ENCODE data around the gene DMXL1.

DMXL1 gene

DNA sequence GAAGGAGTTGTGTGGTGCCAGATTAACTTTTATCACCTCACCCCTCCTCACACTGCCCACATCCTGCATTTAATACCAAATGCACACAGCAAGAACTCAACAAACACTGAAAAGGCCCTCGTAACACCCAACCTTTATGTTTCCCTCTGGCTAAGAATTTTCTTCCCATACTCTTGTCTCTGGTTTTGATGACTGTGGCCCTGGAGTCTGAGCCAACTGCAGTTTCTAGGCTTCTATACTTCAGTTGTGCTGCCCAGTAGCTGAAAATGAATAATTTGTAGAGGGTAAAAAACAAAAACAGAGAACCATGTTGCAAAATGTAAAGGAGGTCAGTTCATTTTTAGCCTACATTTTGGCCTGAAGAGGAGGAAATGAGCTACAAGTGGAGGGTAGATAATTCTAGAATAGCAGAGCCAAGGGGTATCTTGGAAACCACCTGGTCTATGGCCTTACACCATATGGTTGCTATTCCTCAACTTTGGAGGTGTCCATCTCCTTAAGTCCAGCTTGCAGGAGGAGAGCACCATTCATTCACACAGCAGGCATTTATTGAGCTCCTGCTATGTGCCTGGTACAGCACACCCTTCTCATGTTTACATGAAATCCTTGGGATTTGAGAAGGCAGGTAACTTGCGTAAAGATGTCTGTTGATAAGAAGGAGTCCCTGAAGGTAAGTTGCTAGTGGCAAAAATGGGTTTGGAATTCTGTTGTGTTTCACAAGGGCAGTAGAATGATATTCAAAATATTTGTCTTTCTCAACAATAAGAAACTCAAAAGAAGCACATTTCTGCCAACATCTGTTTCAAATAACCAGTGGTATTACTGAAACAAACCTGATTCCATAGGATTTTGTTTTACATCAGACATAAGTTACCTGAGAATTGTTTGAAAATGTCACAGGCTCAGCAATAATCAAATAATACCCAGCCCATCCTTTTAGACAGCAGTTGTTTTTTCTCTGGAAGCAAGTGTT lies 201.2 kb downstream of the DMXL1 start:
- DNase-seq = no peak

- peak in 1 of 2 donors; percentile 13 for DNase-seq
Observed at GRCh38 chr5:119273391-119273839, 202.5 kb downstream of the DMXL1 start.

DNA sequence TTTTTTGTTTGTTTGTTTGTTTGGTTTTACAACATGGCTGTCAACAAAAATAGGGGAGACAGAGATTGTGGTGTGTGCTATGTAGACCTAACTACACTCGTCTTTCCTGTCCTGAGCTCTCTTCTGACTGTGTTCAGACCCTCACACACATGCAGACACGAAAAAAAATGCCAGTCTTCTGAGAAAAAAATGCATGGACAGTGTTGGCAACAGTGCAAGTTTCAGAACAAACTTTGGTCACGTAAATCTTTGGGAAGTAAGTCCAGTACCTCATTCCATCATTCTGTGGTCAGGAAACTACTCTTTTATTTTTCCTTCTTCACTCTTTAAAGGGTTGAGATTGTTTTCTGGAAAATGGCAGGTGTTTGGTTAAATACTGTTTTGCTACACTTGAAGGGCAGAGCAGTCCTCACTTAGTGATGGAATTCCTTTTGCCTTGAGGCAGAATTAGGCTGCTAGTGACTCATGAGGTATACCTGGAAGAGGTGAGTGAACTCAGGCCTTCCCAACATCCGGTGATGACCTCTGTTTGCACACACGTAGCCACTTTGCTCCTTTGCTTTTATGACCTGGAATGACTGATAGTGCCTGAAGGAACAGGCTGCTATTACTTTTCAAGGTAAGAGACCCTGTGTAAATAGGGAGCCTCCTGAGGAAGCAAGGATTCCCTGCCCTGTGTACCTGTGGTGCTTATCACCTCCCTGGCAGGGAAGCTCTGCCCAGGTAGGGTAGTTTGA lies 203.3 kb downstream of the DMXL1 start:
- DNase-seq = no peak

GRCh38 chr5:119274767-119275130 lies 203.9 kb downstream of the DMXL1 start:
- no peak for DNase-seq

- no peak for DNase-seq
Observed at GRCh38 chr5:119275146-119275545, 204.3 kb downstream of the DMXL1 start.

GRCh38 chr5:119275601-119276173 lies 204.8 kb downstream of the DMXL1 start:
- DNase-seq = no peak

GRCh38 chr5:119276978-119277377 lies 206.1 kb downstream of the DMXL1 start:
- no peak for DNase-seq

DNA sequence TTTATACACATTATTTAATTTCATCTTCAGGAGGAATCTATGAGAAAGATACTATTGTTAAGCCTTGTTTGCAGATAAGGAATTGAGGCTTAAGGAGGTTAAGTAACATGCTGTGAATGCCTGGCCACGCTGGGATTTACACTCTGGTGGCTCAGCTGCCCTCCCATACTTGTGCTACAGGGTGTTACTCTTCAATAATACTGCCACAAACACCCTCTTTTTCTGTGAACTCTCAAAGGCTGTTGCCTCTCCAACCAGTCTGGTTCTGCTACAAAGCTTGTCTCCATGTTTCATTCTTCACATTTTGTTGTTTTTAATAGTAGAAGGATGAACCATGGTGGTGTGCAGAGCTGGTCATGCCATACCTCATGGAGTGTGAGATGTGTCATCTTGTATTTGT lies 208.2 kb downstream of the DMXL1 start:
- DNase-seq = no peak

DNA sequence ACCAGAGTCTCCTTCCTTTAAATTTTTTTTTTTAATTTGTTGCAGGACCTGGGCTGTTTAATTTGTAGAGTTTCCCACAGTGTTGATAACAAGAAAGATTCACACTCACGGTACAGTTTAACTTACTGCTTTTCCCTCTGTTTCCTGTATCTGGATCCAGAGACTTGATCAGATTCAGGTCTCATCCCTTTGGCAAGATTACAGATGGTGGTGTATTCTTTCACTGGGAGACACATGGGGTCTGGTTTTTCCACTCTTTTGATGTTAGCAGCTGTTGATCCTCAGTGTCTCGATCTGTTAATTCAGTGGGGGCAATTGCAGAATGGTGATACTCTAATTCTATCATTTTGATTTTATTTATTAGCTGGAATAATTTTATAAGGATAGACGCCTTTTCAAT lies 209.5 kb downstream of the DMXL1 start:
- DNase-seq = no peak

DNA sequence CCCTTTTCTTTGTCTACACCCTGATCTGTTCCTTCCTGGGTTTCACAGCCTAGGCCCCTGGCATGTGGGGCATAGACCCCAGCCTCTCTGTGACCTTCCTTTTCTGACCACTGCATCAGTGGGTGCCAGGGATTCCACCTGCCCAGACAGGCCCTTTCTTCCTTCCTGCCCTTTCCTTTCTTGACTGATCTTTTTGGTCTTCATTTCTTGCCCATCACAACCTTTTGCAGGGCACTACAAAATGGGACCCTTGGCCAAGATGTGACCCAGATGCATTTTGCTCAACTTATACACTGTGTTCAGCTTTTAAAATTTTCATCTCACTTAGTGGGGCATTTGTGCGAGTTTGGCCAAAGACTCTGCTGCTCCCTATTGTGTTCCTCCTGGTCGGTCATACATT lies 211.7 kb downstream of the DMXL1 start:
- DNase-seq = no peak

- no peak for DNase-seq
Observed at GRCh38 chr5:119284031-119284430, 213.1 kb downstream of the DMXL1 start.

GRCh38 chr5:119285070-119285916 lies 214.4 kb downstream of the DMXL1 start:
- no peak for DNase-seq

- DNase-seq = no peak
Observed at GRCh38 chr5:119286511-119287488, 215.9 kb downstream of the DMXL1 start.

DNA sequence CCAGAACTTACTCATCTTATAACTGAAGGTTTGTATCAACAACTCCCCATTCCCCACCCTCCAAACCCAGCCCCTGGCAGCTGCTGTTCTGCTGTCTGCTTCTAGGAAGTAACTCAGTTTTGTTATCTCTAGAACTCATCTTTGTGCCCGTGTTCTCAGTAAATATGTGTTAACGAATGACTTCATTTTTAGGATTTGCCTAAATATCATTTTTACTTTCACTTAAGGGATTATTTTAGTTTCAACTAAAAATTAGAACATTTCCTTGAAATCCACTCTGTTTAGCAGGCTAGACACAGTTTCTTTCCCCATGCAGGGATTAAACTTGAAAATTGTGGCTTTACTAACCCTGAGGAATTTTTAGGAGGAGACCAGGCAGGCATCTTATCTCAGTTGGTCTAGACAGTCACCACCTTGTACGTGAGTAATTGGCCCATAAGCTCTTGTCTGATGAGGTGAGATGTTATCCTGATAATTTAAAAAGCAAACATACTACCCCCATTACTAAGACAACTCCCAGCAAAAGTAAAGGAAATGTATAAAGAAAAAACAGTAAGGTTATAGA lies 216.7 kb downstream of the DMXL1 start:
- no peak for DNase-seq

- no peak for DNase-seq
Observed at GRCh38 chr5:119288379-119289033, 217.6 kb downstream of the DMXL1 start.

DNA sequence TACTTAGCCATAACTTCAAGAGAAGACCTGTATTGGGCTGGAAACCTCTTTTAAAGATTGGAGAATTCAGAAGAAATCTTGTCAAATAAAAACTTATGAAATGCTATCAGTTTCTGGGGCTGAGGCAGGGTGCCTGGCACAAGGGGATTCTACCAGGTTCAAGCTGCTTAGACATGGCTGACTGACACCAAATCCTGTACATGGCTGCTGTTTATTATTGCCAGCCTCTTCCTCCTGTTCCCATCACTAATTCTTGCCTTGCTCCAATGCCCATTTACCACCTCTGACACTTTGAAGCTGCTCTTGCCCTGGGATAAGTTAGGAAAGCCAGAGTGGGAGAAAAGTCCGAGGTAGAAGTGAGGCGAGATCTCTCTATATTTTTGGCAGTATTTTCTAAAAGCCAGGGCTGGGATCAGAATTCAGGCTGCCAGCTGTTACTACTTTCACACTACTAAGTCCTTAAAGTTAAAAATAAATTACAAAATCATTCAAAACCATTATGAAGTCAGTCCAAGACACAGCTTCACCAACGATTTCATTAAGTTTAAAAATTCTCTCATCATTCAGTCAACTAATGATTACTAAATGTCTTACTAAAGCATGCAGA lies 218.7 kb downstream of the DMXL1 start:
- no peak for DNase-seq

DNA sequence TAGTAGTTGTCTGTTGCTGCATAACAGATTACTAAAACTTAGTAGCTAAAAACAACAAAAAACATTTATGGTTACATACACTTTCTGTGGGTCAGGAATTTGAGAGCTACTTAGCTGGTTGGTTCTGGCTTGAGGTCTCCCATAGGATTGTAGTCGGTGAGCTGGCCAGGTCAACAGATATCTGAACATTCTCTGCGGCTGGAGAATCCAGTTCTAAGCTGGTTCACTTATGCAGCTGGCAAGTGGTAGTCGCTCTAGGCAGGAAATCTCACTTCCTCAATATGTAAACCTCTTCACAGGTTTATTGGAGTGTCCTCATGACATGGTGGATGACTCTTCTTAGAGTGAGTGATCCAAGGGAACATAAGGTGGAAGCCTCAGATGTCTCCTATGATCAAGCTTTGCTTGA lies 219.3 kb downstream of the DMXL1 start:
- no peak for DNase-seq

GRCh38 chr5:119290607-119291006 lies 219.7 kb downstream of the DMXL1 start:
- DNase-seq = no peak

GRCh38 chr5:119291056-119291455 lies 220.2 kb downstream of the DMXL1 start:
- no peak for DNase-seq

GRCh38 chr5:119291877-119292276 lies 221.0 kb downstream of the DMXL1 start:
- no peak for DNase-seq
